C4-2B (cell line): ENCODE data around the gene PADI4.
"Not testable (repeated sequence)": the region's sequence is repeated elsewhere in the genome, so short reads cannot be mapped to it uniquely, and the experiment has no call there.

Experiments used
- H3K27ac ChIP-seq: fragments of 450-650 bp; 2 replicates; pipeline ENCODE4 v1.5.1; 2017
- ZFX ChIP-seq: fragments of 450-650 bp; IDR thresholded peaks from 2 replicates; pipeline ENCODE4 v1.6.1; 2017
- TF ChIP-seq, protein P1 (sequence below): fragments of 450-650 bp; conservative IDR thresholded peaks from 2 replicates; pipeline ENCODE4 v1.5.1; 2017; ENCODE audit warnings: mild to moderate bottlenecking

PADI4 gene

DNA sequence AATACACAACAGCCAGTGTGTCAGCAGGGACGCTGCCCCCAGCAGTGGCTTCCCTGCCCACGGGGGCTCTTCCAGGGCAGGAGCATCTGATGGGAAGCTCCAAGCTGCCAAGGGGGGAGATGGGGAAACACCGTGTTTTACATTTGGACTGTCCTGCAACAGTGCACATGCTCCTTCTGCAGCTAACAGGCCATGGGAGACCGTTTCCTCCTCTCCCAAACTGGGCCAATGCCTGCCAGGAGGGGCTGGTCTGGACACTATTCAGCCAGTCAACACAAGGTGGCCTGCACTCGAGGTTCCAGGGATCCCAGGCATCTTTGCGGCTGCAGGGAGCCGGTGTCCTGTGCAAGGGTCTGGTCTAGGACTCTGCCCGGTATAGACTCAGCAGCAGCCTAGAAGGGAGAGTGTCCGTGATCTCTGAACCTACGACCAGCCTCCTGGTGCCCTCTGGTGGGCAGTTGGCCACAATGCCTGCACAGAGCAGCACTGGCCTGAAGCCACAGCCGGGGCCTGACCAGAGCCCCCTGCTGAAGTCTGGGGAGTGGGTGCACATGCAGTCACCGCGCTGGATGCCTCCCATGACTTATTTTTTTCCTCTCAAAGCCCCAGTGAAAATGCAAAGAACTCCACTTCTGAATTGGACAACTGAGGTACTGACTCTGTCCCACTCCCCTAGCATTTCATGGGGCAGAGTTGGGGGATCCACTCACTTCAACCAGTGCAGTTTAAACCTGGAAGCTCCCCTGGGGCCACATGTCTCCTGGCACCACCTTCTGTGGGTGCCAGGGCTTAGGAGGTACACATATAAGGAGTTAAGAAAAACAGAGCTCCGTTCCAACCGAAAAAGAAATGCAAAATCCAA, 98.1 kb downstream of the PADI4 start:
- no peak overlapping the region for H3K27ac ChIP-seq
- TF ChIP-seq, protein P1, sequence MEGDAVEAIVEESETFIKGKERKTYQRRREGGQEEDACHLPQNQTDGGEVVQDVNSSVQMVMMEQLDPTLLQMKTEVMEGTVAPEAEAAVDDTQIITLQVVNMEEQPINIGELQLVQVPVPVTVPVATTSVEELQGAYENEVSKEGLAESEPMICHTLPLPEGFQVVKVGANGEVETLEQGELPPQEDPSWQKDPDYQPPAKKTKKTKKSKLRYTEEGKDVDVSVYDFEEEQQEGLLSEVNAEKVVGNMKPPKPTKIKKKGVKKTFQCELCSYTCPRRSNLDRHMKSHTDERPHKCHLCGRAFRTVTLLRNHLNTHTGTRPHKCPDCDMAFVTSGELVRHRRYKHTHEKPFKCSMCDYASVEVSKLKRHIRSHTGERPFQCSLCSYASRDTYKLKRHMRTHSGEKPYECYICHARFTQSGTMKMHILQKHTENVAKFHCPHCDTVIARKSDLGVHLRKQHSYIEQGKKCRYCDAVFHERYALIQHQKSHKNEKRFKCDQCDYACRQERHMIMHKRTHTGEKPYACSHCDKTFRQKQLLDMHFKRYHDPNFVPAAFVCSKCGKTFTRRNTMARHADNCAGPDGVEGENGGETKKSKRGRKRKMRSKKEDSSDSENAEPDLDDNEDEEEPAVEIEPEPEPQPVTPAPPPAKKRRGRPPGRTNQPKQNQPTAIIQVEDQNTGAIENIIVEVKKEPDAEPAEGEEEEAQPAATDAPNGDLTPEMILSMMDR, result peak; percentile 70
- no peak for TF ChIP-seq ZFX

DNA sequence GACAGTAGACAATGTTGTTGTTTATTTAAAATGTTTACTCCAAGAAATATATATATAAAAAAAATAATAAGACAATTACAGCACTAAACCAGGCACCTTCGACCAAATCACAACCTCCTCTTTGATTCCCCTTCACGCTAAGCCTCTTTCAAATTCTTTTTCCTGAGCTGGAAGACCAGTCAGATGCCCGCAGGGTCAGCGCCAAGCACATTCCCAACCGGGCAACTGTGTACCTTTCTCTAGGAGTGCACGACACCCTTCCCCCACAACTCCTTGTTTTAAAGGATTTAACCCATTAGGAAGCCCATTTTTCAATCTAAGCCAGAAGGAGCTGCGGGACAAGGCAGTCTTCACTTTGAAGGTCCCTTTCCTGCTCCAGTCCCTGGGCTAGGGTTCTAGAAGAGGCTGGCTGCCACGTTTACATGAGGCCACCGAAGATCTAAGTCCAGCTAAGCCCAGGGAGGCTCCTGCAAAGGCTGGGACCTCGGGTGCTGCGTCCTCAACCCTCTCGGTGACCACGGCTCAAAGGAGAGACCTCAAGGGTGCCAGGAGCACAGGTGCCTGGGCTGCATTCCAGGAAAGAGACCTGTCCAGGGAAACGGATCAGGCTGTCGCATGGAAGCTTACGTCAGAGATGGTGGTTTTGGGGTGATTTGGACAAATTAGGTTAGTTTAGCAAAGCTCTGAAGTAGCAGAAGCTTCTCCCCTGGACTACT, 98.9 kb downstream of the PADI4 start:
- H3K27ac ChIP-seq, result not testable (repeated sequence)

DNA sequence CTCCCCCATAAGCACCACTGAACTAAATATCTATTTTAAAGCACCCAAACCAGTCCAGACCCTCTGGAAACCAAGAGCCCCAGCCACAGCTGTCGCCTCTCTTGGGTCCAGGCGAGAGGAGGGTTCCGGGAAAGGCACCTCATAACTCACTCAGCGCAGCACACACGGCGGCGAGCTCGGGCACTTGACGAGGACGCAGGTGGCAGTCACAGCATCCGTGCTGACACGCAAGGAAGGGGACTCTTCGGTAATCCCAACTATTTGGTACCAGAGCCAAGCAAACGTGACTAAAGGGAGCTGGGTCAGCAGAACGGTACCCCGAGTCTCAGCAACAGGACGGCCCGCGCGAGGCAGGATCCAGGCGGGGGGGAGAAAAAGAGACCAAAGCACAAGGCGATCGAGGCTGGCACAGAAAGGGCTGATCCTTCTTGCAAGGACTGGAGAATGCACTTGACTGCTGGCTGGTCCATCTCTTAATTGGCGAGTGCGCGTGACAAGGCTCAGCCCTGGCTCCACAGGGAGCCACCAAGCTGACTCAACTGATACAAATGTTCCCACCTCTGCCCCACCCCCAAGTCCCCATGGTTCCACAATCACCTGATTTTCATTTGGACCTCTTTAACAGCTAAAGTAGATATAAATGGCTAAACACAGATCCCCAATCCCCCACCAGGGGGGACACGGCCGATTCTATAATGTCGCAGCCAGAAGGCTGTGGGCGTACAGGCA, 100.0 kb downstream of the PADI4 start:
- H3K27ac ChIP-seq, result not testable (repeated sequence)

DNA sequence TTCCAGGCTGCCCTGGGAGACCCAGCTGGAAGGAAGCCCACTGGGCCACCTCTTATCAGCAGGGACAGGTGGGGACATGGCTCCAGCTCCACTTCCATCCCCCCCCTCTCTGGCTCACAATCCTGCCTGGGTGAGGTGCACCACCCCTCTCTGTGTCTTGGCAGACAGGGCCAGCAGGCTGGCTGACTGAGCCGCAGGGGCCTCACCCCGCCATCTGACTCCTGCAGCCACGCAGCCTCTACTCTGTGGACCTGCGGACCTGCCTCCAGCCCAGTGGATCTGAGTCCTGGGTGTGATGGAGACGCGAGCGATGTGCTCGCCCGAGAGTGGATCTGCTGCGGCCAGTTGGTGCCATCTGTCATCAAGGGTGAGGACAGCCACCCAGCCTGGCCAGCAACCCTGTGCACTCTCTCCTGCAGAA, 101.4 kb downstream of the PADI4 start:
- H3K27ac ChIP-seq, result no peak overlapping the region
- no peak for TF ChIP-seq ZFX
- TF ChIP-seq, protein P1, result no peak

DNA sequence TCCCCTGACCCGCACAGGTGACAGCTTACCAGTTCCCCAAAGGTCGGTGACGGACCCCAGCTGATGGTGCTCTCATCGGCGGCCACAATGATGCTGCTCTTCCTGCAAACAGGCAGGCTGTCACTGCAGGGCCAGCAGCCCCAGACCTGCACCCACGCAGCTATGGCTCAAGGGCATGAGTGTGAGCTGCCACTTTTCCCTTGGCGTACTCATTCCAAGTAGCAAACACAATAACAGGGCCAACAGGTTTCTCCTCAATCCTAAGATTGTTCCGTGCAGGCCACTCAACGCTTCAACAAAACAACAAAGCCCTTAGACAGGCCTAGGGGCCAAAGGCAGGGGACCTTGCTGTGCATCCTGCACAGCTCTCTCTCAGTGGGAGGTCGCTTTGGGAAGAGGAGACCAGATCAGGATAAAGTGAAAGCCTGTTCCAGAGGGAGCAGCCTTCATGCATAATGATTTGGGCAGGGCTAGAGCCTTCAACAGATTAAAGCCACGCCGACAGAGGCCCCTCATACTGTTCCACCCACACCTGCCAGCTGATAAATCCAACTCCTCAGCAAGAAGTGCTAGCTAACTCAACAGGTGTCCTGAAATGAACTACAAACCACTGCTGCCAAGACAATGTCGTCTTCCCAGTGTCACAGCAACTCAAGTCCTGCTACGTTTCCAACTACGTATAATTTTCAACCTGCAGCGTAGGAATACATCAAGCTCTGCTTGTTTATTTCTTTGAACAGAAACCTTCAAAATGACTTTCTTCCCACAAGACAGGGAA, 104.3 kb downstream of the PADI4 start:
- no peak overlapping the region for H3K27ac ChIP-seq
- no peak for TF ChIP-seq ZFX
- TF ChIP-seq, protein P1, result no peak
